ENCODE measurements around the gene RORB.

DNA sequence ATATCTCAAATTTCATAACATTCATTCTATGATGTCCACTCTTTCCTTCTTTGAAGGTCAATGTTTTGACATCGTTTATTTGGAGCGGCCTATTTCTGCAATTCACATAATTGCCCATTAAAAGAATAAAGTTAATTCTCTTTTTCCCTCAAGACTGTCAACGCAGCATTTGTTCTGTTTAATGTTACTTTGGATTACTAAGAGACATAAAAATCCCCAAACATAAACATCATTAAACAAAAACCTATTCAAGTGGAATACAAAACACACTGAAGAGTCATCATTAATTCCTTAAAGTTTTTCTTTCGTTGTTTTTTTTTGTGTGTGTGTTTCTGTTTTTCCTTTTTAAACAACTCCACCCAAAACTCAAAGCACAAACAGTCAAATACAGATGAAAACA lies 239.5 kb downstream of the RORB start:
- TF ChIP-seq, protein P1, sequence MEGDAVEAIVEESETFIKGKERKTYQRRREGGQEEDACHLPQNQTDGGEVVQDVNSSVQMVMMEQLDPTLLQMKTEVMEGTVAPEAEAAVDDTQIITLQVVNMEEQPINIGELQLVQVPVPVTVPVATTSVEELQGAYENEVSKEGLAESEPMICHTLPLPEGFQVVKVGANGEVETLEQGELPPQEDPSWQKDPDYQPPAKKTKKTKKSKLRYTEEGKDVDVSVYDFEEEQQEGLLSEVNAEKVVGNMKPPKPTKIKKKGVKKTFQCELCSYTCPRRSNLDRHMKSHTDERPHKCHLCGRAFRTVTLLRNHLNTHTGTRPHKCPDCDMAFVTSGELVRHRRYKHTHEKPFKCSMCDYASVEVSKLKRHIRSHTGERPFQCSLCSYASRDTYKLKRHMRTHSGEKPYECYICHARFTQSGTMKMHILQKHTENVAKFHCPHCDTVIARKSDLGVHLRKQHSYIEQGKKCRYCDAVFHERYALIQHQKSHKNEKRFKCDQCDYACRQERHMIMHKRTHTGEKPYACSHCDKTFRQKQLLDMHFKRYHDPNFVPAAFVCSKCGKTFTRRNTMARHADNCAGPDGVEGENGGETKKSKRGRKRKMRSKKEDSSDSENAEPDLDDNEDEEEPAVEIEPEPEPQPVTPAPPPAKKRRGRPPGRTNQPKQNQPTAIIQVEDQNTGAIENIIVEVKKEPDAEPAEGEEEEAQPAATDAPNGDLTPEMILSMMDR (IDR thresholded peaks at IDR 0.05): no peak
- TF ChIP-seq POLR2A (IDR thresholded peaks at IDR 0.05; ENCODE audit: low read depth) (no peak), POLR2AphosphoS5 (IDR thresholded peaks at IDR 0.05) (no peak)
